Measurements from ENCODE around the gene RNF125. TPM values are rescaled to one million over a fixed set of nuclear protein-coding genes. Genes with fewer than 3 reads are reported as not detected.

RNF125 gene
- total RNA-seq, 6 experiments from 2014 or later, result 2.9 to 14.1 (median 5.8) TPM

GRCh38 chr18:31977270-31977872, 41.3 kb upstream of the RNF125 start:
- TF ChIP-seq CTCF (IDR thresholded peaks at IDR 0.05) (peak; percentile 50 to 66 (median 62)), POLR2A (IDR thresholded peaks at IDR 0.05) (no peak)
- no peak overlapping the region for H3K27ac ChIP-seq
- intact Hi-C loops (cut with DNase I), result loop anchor here in 1 of 2 donors (10.0 kb wide), 1 partner anchor 233 kb away; no protein-coding TSS in a partner anchor
- 51% methylated on average over 9 of the region's 9 CpGs for WGBS (ENCODE audit: insufficient coverage, low coverage, low lambda C conversion rate, missing lambda C conversion rate)
- DNase-seq (peak in 1 of 3 donors; percentile 51), ATAC-seq (peak; percentile 78 to 92 (median 86))
- no peaks in the 10 kb centered on the region for H3K27me3 ChIP-seq
- H3K9me3 ChIP-seq, result no peaks in the 10 kb centered on the region
- no peaks in the 10 kb centered on the region for H3K36me3 ChIP-seq
- no peak overlapping the region for H3K4me3 ChIP-seq
- peaks cover 0 to under 1% (median 0%) of the 10 kb centered on the region in 4 donors for H3K4me1 ChIP-seq

- Histone ChIP-seq H3K27me3 (no peaks in the 10 kb centered on the region), H3K4me3 (no peak overlapping the region), H3K36me3 (no peaks in the 10 kb centered on the region), H3K27ac (no peak overlapping the region), H3K9me3 (no peaks in the 10 kb centered on the region), H3K4me1 (peaks cover 0 to 11% (median 5%) of the 10 kb centered on the region in 4 donors)
- intact Hi-C loops (cut with DNase I), result loop anchor here in 1 of 2 donors (10.0 kb wide), 1 partner anchor 234 kb away; no protein-coding TSS in a partner anchor
- 86% methylated on average over 5 of the region's 5 CpGs for WGBS (ENCODE audit: insufficient coverage, low coverage, low lambda C conversion rate, missing lambda C conversion rate)
- DNase-seq (no peak), ATAC-seq (no peak)
- TF ChIP-seq POLR2A (IDR thresholded peaks at IDR 0.05), result no peak
- no peak for TF ChIP-seq CTCF (IDR thresholded peaks at IDR 0.05)
Observed at GRCh38 chr18:31978616-31979015, 40.0 kb upstream of the RNF125 start.

GRCh38 chr18:31979714-31980113, 38.9 kb upstream of the RNF125 start:
- WGBS (ENCODE audit: insufficient coverage, low coverage, low lambda C conversion rate, missing lambda C conversion rate), result 61% methylated on average over 2 of the region's 2 CpGs

GRCh38 chr18:31980863-31981262, 37.8 kb upstream of the RNF125 start:
- H3K27ac ChIP-seq, result no peak overlapping the region
- no peak overlapping the region for H3K4me3 ChIP-seq
- ATAC-seq (no peak), DNase-seq (no peak)
- intact Hi-C loops (cut with DNase I), result no loop called here
- H3K9me3 ChIP-seq, result no peaks in the 10 kb centered on the region
- peaks cover 0 to 16% (median 7%) of the 10 kb centered on the region in 4 donors for H3K4me1 ChIP-seq
- H3K36me3 ChIP-seq, result no peaks in the 10 kb centered on the region
- H3K27me3 ChIP-seq, result no peaks in the 10 kb centered on the region
- TF ChIP-seq POLR2A (IDR thresholded peaks at IDR 0.05) (no peak), CTCF (IDR thresholded peaks at IDR 0.05) (no peak)

More at GRCh38 chr18:31979714-31980113, 38.9 kb upstream of the RNF125 start:
- Histone ChIP-seq H3K4me1 (peaks cover 0 to 16% (median 7%) of the 10 kb centered on the region in 4 donors), H3K27ac (no peak overlapping the region), H3K36me3 (no peaks in the 10 kb centered on the region), H3K27me3 (no peaks in the 10 kb centered on the region), H3K4me3 (no peak overlapping the region), H3K9me3 (no peaks in the 10 kb centered on the region)
- DNase-seq (no peak), ATAC-seq (peak in 1 of 4 donors; percentile 33)
- intact Hi-C loops (cut with DNase I), result loop anchor here in 1 of 2 donors (10.0 kb wide), 1 partner anchor 235 kb away; no protein-coding TSS in a partner anchor
- TF ChIP-seq CTCF (IDR thresholded peaks at IDR 0.05), result no peak
- no peak for TF ChIP-seq POLR2A (IDR thresholded peaks at IDR 0.05)

Measured in right lobe of liver (tissue), 6 donors.